Tibial nerve (tissue), 4 donors: ENCODE data around the gene RAB8A. TPM values are rescaled to one million over a fixed set of nuclear protein-coding genes. Genes with fewer than 3 reads are reported as not detected.
A peak's percentile ranks its signal among the peaks of the same experiment; 100 is the strongest.
"Not testable (repeated sequence)": the region's sequence is repeated elsewhere in the genome, so short reads cannot be mapped to it uniquely, and the experiment has no call there.

ENCODE experiments used
- DNase-seq, 2 donors: peaks; one replicate each; pipeline ENCODE4 v3.0.0-alpha.2; 2019; ENCODE audit warnings: low spot score in 2 of 2
- H3K27ac ChIP-seq, 4 donors: fragments of 200-600 bp; sonication (generic) in 3 of 4; one replicate each; pipeline ENCODE4 v1.5.1; 2017 to 2019; ENCODE audit warnings: mild to moderate bottlenecking in 1 of 4
- H3K27me3 ChIP-seq, 2 donors: fragments of 200-600 bp; sonication (generic) in 1 of 2; one replicate each; pipeline versions ENCODE4 v1.5.1 to v1.6.0; 2017 to 2019
- H3K36me3 ChIP-seq, 3 donors: fragments of 200-600 bp; sonication (generic); one replicate each; pipeline ENCODE4 v1.5.1; 2018 to 2019
- H3K4me1 ChIP-seq, 4 donors: fragments of 200-600 bp; sonication (generic) in 3 of 4; one replicate each; pipeline ENCODE4 v1.5.1; 2017 to 2019
- H3K4me3 ChIP-seq, 4 donors: fragments of 200-600 bp; sonication (generic) in 3 of 4; one replicate each; pipeline ENCODE4 v1.5.1; 2017 to 2019; ENCODE audit warnings: mild to moderate bottlenecking in 1 of 4, moderate library complexity in 1 of 4
- H3K9me3 ChIP-seq, 4 donors: fragments of 200-600 bp; sonication (generic) in 3 of 4; one replicate each; pipeline ENCODE4 v1.5.1; 2017 to 2019
- EP300 ChIP-seq, 2 donors: sonication (generic); formaldehyde crosslinking; IDR thresholded peaks; one replicate each; pipeline ENCODE4 v1.6.1; 2017; ENCODE audit warnings: antibody characterized with exemption in 2 of 2, mild to moderate bottlenecking in 1 of 2
- POLR2A ChIP-seq, 2 donors: fragments of 450-650 bp; IDR thresholded peaks; one replicate each; pipeline ENCODE4 v1.6.1; 2017; ENCODE audit warnings: antibody characterized with exemption in 2 of 2, mild to moderate bottlenecking in 2 of 2, moderate library complexity in 2 of 2
- WGBS, 2 donors: methylation state at CpG; one replicate each; pipeline ENCODE4 v1.1.5; 2018; 5-methylcytosine and 5-hydroxymethylcytosine counted together
- total RNA-seq, 4 donors: library from RNA; depleted of rRNA; stranded (reverse); fragments of >200 nt; gene quantifications; one replicate each; pipeline ENCODE4 v1.1.0, GENCODE V29; 2016
- TF ChIP-seq, protein P1 (sequence below), 5 experiments: fragments of 200-600 bp in 3 of 5; fragments of 450-650 bp in 2 of 5; sonication (generic) in 3 of 5; IDR thresholded peaks; one replicate each; pipeline ENCODE4 v1.5.1; 2016 to 2019; ENCODE audit warnings: antibody characterized with exemption in 5 of 5, mild to moderate bottlenecking in 3 of 5, moderate library complexity in 2 of 5

RAB8A gene
- total RNA-seq, 4 donors from 2014 or later, result 27.3 to 42.9 (median 36.3) TPM

DNA sequence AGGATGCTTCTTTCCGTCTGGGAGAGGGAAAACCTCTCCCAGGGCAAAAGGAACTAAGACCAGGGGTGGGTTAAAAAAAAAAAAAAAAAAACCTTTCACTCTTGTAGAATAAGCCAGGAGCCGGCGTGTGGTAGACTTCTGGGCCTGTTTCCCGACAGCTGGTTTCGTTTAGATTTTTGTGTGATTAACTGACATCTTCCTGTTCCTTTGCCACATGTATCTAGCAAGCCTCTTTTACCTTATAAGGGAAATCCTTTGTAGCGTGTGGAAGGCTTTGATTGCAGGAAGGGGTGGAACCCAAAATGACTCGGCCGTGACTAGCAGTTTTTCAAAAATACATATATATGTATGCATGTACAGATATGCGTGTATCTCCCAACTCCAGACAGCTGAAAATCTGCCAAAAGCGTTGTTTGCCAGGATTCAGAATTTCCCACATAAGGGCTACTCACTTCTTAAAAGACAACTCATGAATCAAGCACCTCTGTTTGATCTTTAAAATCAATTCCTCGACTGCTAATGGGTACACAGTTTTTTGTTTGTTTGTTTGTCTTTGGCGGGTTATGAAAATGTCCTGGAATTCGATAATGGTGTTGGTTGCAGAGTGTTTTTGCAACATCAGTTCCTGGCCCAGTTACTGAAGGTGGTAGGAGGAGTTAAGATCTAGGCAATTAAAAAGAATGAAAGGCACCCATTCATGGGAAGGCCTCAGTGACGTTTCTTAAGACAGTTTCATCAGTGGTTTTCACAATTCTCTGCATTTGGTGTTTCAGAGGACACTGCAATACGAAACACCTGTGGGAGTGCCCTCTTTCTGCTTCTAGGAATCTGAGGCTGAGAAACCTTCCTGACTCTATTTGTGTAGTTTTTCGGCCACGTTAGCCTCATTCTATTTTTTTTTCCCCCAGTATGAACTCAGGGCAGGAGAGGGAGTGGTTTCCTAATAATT, 32.7 kb upstream of the RAB8A start:
- DNase-seq, result peak; percentile 69 to 90
- TF ChIP-seq, protein P1, sequence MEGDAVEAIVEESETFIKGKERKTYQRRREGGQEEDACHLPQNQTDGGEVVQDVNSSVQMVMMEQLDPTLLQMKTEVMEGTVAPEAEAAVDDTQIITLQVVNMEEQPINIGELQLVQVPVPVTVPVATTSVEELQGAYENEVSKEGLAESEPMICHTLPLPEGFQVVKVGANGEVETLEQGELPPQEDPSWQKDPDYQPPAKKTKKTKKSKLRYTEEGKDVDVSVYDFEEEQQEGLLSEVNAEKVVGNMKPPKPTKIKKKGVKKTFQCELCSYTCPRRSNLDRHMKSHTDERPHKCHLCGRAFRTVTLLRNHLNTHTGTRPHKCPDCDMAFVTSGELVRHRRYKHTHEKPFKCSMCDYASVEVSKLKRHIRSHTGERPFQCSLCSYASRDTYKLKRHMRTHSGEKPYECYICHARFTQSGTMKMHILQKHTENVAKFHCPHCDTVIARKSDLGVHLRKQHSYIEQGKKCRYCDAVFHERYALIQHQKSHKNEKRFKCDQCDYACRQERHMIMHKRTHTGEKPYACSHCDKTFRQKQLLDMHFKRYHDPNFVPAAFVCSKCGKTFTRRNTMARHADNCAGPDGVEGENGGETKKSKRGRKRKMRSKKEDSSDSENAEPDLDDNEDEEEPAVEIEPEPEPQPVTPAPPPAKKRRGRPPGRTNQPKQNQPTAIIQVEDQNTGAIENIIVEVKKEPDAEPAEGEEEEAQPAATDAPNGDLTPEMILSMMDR (IDR thresholded peaks at IDR 0.05), result no peak
- peak in 1 of 2 donors; percentile 45 for TF ChIP-seq POLR2A (IDR thresholded peaks at IDR 0.05)
- peak; percentile 80 to 86 for TF ChIP-seq EP300 (IDR thresholded peaks at IDR 0.05)
- Histone ChIP-seq H3K36me3 (peaks cover under 1 to 31% (median 8%) of the 10 kb centered on the region in 3 donors), H3K9me3 (no peaks in the 10 kb centered on the region), H3K27me3 (no peaks in the 10 kb centered on the region), H3K27ac (peak overlapping the region; percentile 98 to 100 (median 100)), H3K4me1 (peaks cover 0 to 63% (median 50%) of the 10 kb centered on the region in 4 donors), H3K4me3 (peak overlapping the region; percentile 76 to 98 (median 94))
- 2 to 5% methylated on average over 17 of the region's 17 CpGs for WGBS, 2 donors

DNA sequence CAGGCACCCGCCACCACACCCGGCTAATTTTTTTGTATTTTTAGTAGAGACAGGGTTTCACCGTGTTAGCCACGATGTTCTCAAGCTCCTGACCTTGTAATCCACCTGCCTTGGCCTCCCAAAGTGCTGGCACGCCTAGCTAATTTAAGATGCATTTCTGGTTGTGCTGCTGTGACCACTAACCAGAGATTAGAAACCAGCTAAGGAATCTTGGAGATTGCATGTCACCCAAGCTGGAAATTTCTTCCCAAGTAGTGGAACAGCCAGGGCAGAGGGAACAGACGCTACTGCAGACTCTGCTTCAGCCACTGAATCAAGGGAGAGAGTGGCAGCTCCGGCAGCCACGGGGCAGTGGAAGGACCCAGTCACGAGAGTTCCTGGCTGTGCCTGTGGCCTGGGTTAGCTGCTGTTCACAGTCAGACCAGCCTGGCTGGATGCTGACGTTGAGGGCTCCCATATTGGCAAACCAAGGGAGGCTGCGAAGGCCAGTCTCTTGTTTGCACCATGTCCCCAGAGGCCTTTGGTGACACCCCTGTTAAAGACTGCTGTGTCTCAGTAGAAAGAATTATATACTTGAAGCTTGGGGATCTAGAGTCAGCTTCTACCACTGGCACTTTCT, 27.5 kb upstream of the RAB8A start:
- 85% methylated on average over 11 of the region's 11 CpGs for WGBS, 2 donors
- no peak overlapping the region for H3K4me3 ChIP-seq
- no peaks in the 10 kb centered on the region for H3K9me3 ChIP-seq
- DNase-seq, result no peak
- peaks cover 0 to 92% (median 57%) of the 10 kb centered on the region in 4 donors for H3K4me1 ChIP-seq
- H3K27ac ChIP-seq, result peak overlapping the region in 3 of 4 donors; percentile 3 to 83 (median 65)
- TF ChIP-seq POLR2A (IDR thresholded peaks at IDR 0.05), result no peak
- TF ChIP-seq, protein P1 (IDR thresholded peaks at IDR 0.05), result no peak
- TF ChIP-seq EP300 (IDR thresholded peaks at IDR 0.05), result no peak
- peaks cover 4 to 83% (median 41%) of the 10 kb centered on the region in 3 donors for H3K36me3 ChIP-seq
- H3K27me3 ChIP-seq, result no peaks in the 10 kb centered on the region

DNA sequence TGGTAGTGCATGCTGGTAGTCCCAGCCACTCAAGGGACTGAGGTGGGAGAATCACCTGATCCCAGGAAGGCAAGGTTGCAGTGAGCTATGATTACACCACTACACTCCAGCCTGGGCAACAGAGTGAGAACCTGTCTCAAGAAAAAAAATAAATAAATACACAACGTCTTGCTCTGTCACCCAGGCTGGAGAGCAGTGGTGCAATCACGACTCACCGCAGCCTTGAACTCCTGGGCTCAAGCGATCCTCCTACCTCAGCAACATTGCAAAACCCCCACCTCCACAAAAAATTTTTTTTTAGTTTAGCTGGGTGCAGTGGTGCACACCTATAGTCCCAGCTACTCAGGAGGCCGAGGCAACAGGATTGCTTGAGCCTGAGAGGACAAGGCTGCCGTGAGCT, 26.6 kb upstream of the RAB8A start:
- no peak for DNase-seq
- WGBS, 2 donors, result 78 to 81% methylated on average over 6 of the region's 6 CpGs
- Histone ChIP-seq H3K36me3 (peaks cover 4 to 92% (median 41%) of the 10 kb centered on the region in 3 donors), H3K9me3 (no peaks in the 10 kb centered on the region), H3K27ac (peak overlapping the region in 2 of 4 donors; percentile 65 to 83), H3K4me3 (no peak overlapping the region), H3K4me1 (peaks cover 0 to 91% (median 52%) of the 10 kb centered on the region in 4 donors), H3K27me3 (no peaks in the 10 kb centered on the region)
- TF ChIP-seq POLR2A (IDR thresholded peaks at IDR 0.05), result no peak
- no peak for TF ChIP-seq EP300 (IDR thresholded peaks at IDR 0.05)
- TF ChIP-seq, protein P1 (IDR thresholded peaks at IDR 0.05), result no peak

DNA sequence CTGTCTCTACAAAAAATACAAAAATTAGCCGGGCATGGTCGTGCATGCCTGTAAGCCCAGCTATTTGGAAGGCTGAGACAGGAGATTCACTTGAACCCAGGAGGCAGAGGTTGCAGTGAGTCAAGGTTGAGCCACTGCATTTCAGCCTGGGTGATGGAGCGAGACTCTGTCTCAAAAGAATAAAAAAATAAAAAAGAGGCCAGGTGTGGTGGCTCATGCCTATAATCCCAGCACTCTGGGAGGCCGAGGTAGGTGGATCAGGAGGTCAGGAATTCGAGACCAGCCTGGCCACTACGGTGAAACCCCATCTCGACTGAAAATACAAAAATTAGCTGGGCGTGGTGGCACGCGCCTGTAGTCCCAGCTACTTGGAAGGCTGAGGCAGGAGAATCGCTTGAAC, 24.3 kb upstream of the RAB8A start:
- Histone ChIP-seq H3K36me3 (peaks cover 10 to 100% (median 57%) of the 10 kb centered on the region in 3 donors), H3K4me1 (peaks cover 0 to 72% (median 36%) of the 10 kb centered on the region in 4 donors)
- 78 to 88% methylated on average over 11 of the region's 11 CpGs for WGBS, 2 donors

DNA sequence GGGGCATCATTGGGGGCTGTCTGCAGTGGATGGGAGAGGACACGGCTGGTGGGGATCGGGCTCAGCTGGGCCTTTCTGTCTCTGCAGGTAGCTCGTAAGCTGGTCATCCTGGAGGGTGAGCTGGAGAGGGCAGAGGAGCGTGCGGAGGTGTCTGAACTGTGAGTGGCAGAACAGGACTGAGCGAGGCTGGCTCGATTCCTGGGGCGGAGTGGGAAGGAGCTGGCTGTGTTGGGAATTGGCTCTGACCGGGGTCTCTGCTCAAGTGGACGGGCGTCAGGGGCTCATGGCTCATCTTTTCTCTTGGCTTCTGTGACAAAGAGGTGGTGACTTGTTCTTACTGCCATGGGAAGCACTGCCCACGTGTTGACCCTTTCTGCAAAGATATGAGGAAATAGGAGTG, 23.7 kb upstream of the RAB8A start:
- Histone ChIP-seq H3K27me3 (no peaks in the 10 kb centered on the region), H3K9me3 (no peaks in the 10 kb centered on the region), H3K36me3 (peaks cover 13 to 100% (median 60%) of the 10 kb centered on the region in 3 donors), H3K4me3 (no peak overlapping the region), H3K4me1 (peaks cover 0 to 73% (median 36%) of the 10 kb centered on the region in 4 donors), H3K27ac (peak overlapping the region; percentile 52 to 77 (median 65))
- DNase-seq, result no peak
- 69 to 71% methylated on average over 12 of the region's 12 CpGs for WGBS, 2 donors
- no peak for TF ChIP-seq EP300 (IDR thresholded peaks at IDR 0.05)
- TF ChIP-seq POLR2A (IDR thresholded peaks at IDR 0.05), result peak in 1 of 2 donors; percentile 11
- TF ChIP-seq, protein P1 (IDR thresholded peaks at IDR 0.05), result no peak

More for the DNA sequence above, 24.3 kb upstream of the RAB8A start:
- not testable (repeated sequence) for H3K9me3 ChIP-seq, H3K4me3 ChIP-seq, H3K27me3 ChIP-seq, DNase-seq
- H3K27ac ChIP-seq, result peak overlapping the region; percentile 52 to 77 (median 65)
